EH (cell line): ENCODE results near the gene HCFC1R1.

ENCODE experiments used
- DNase-seq: peaks from one replicate; pipeline ENCODE4 v3.0.0-alpha.2; 2015; ENCODE audit warnings: low read depth

HCFC1R1 gene

DNA sequence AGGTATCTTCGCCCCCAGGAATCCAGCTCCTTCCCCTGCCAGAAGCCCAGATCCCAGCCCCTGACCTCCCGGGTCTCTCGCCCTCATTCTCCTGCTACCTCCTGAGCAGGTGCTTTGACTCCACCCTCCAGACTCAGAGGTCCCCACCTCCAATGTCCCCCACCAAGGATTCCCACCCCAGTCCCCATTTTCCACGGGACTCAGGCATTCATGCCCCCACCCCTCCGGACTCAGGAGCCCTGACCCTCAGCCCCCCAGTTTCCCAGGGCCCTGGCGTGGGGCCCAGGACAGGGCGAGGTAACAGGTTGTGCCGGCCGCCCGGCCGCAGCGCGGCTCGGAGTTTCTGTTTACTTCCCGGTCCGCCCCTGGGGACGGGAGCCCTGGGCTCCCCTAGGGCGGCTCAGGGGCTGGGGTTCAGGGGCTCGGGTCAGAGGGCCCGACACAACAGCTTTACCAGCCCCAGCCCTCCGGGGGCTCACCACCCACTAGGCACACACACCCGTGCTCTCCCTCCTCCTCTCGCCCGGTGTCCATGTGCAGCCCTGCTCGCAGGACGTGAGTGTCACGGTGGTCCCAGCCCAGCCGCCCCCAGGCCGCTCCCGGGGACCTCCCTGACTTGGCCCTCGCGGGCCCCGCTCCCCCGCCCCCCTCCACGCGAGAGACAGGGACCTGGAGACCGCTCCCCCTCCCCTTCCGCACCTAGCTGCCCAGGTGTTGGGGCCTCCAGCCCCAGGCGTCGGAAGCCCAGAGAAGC is 12.4 kb upstream of the HCFC1R1 start:
- DNase-seq: no peak

GRCh38 chr16:3035289-3035971 is 11.7 kb upstream of the HCFC1R1 start:
- DNase-seq: no peak

GRCh38 chr16:3032624-3033023 is 8.9 kb upstream of the HCFC1R1 start:
- no peak for DNase-seq

GRCh38 chr16:3030222-3031212 is 6.8 kb upstream of the HCFC1R1 start:
- no peak for DNase-seq

DNA sequence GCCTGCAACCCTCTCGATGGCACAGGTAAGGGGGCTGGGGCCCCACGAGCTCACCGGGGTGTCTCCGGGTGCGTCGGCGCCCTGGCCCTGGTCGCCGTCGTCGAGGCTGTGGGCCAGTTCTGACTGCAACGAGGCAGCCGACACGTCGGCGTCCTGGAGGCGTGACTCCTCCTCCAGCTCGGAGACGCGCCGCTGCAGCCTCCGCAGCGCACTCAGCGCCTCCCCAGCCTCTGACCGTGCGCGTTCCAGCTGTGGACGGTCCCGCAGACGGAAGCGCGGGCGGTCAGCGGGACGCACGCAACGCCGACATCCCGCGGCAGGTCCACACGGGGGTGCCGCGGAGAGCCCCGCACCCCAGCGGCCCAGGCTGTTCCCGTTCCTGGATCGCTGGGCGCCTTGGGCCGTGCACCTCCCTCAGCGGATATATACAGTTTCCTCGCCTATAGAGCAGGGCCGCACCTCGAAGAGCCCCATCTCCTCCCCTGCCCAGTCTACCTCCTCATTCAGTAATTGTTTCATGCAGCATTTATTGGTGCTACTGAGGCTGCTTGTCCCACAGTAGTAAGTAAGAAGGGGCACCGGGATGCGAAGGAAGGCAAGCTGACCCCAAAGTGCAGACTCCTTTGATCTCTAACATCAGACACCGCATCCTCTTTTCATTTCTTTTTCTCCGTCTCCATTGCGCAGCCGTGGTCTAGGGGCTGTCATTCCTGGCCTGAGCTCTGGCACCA is 5.9 kb upstream of the HCFC1R1 start:
- DNase-seq: peak; percentile 56

DNA sequence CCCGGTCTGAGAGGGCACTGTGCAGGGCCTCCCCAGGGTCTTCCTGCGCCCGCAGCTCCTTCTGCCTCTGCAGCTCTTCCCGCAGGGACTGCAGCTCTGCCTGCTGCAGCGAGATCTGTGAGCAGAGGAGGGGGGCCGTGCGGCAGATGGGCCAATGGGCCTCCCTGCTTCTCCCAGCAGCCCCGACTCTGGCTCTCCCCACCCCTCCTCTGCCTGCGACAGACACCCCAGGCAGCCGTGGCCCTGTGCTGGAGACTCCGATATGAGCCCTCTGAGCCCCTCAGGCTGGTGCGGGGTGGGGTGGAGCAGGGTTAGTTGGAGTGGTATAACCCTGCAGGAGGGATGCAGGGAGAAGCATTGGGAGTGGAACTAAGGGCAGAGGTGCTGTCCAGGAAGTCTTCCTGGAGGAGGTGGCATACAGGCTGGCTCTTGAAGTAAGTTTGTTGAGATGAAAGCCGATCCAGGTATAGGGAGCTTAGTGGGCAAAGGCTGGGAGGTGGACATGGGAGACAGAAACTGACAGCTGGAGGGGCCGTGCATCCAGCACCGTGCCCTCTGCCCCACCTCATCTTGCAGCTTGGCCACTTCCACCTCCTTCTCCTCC is 5.1 kb upstream of the HCFC1R1 start:
- DNase-seq: no peak

DNA sequence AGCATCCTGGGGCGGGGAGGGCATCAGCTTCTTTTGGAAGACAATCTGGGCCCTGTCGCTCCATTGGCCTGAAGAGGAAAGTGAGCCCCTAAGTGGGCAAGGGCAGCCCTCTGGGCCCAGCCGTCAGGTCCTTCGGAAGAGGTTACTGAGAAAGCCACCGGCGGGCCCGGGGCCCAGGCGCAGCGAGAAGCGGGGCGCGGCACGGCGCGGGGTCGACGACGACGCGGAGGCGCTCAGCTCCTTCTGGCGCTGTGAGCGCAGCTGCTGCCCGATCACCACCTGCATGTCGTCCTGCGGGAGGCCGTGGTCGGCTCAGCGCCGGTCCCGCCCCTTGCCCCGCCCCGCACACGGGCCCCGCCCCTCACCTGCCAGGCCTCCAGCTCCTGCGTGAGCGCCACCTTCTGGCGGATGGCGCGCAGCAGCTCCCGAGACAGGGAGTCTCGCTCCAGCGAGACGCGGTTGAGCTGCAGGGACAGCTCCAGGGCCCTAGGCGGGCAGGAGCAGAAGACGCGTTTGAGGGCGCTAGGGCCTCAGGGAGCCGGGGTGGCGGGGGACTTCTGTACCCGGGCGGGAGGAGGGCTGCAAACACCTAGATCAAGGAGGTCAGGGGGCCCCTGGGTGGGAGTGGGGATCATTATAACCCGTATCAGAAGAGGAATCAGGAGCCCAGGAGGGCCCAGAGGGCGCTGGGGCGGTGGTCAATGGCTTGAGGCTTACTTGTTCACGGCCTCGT is 4.4 kb upstream of the HCFC1R1 start:
- DNase-seq: peak; percentile 73

DNA sequence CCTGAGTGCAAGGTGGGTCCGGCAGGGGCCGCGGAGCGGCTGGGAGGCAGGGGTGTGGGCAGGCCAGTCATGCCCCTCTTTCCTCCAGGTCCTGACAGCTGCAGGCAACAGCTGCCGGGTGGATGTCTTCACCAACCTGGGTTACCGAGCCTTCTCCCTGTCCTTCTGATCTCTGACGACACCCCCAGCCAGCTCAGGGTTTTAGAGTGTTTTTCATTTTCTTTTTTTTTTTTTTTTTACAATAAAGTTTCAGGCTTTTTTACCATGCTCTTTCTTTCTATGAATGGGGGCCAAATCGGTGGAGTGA is 3.7 kb upstream of the HCFC1R1 start:
- DNase-seq: no peak

- DNase-seq: no peak
Observed at GRCh38 chr16:3026609-3027488, 3.1 kb upstream of the HCFC1R1 start.

- DNase-seq: no peak
Observed at GRCh38 chr16:3026003-3026378, 2.2 kb upstream of the HCFC1R1 start.

GRCh38 chr16:3025032-3026002 is 1.6 kb upstream of the HCFC1R1 start:
- DNase-seq: no peak

GRCh38 chr16:3023415-3023668 is 400 bp downstream of the HCFC1R1 start:
- DNase-seq: peak; percentile 85

DNA sequence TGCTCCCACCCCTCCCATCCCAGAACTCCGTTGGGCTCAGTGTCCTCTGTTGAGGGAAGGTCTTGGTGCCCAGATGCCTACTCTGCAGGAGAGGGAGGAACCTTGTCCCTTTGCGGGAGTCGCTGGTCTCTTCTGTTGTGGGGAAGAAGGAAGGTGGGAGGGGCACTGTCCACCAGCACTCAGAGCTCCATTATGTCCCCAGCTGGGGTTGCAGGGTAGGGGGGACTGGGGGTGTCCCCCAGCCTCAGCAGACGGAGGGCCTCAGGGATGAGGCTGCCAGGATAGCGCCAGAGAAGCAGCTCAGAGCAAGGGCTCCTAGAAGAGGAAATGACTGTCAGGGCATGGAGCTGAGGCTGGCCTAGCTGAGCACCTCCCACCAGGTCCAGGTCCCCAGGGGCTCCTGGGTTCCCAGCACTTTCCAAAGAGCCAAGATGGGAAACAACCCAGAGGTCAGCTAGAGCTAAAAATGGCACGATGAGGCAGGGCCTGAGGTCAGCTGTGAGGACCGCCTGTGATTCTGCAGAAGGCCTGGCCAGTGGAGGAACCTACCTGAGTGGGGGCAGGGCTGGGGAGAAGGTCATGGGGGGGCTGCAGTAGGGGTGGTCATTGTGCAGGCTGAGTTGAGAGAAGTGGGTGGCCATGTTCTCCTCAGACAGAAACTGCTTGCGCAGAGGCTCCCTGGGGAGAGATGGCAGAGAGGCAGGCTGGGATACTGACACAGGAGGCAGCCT is 893 bp downstream of the HCFC1R1 start:
- peak; percentile 65 for DNase-seq

GRCh38 chr16:3022208-3022683 is 1.5 kb downstream of the HCFC1R1 start:
- peak; percentile 98 for DNase-seq

DNA sequence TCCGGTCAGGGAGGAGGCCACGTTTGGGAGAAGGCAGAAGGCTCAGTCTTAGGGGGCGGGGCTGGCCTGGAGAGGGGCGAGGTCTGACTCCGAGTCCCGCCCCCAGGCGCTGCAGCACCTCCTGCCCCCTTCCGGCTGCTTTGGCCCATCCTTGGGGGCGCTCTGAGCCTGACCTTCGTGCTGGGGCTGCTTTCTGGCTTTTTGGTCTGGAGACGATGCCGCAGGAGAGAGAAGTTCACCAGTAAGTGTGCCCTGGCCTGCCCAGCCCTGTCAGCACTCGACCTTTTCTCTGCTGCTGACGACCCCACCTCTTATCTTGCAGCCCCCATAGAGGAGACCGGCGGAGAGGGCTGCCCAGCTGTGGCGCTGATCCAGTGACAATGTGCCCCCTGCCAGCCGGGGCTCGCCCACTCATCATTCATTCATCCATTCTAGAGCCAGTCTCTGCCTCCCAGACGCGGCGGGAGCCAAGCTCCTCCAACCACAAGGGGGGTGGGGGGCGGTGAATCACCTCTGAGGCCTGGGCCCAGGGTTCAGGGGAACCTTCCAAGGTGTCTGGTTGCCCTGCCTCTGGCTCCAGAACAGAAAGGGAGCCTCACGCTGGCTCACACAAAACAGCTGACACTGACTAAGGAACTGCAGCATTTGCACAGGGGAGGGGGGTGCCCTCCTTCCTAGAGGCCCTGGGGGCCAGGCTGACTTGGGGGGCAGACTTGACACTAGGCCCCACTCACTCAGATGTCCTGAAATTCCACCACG is 2.1 kb downstream of the HCFC1R1 start:
- DNase-seq: peak; percentile 97

- peak; percentile 91 for DNase-seq
Observed at GRCh38 chr16:3020604-3021448, 2.9 kb downstream of the HCFC1R1 start.
